GM23338 (cell line): Measurements from ENCODE around the gene PTPN18. TPM values are rescaled to one million over a fixed set of nuclear protein-coding genes. Genes with fewer than 3 reads are reported as not detected.

ENCODE experiments used
- ATAC-seq: fragments of 200-7000 bp; cut with Tn5 transposase; 3 replicates; pipeline ENCODE4 v1.9.1; 2020
- DNase-seq: peaks from one replicate; pipeline ENCODE4 v3.0.0-alpha.2; 2015; ENCODE audit warnings: low spot score
- H2AFZ ChIP-seq: fragments of 200-600 bp; sonication (generic); 2 replicates; pipeline ENCODE4 v1.8.0; 2016; ENCODE audit warnings: antibody characterized with exemption, mild to moderate bottlenecking, moderate library complexity
- H3F3A ChIP-seq: fragments of 200-600 bp; sonication (generic); replicated peaks from 2 replicates; pipeline ENCODE4 v1.8.0; 2017; ENCODE audit warnings: antibody characterized with exemption, mixed run types, low read depth
- H3K27ac ChIP-seq: fragments of 200-600 bp; sonication (generic); 2 replicates; pipeline ENCODE4 v1.6.1; 2016; ENCODE audit warnings: low read depth
- H3K27me3 ChIP-seq: fragments of 200-600 bp; sonication (generic); 2 replicates; pipeline ENCODE4 v1.8.0; 2016; ENCODE audit warnings: mild to moderate bottlenecking, mixed run types, moderate library complexity; ENCODE audit not compliant: insufficient read depth
- H3K36me3 ChIP-seq: fragments of 200-600 bp; sonication (generic); 2 replicates; pipeline ENCODE4 v1.8.0; 2016; ENCODE audit warnings: mild to moderate bottlenecking; ENCODE audit not compliant: insufficient read depth
- H3K4me1 ChIP-seq: fragments of 200-600 bp; sonication (generic); 2 replicates; pipeline ENCODE4 v1.8.0; 2016; ENCODE audit warnings: mild to moderate bottlenecking, moderate library complexity; ENCODE audit not compliant: insufficient read depth
- H3K4me2 ChIP-seq: fragments of 200-600 bp; sonication (generic); 2 replicates; pipeline ENCODE4 v1.7.1; 2017; ENCODE audit warnings: mixed run types
- H3K4me3 ChIP-seq: fragments of 200-600 bp; sonication (generic); 2 replicates; pipeline ENCODE4 v1.6.1; 2016; ENCODE audit warnings: mixed run types
- H3K79me2 ChIP-seq: fragments of 200-600 bp; sonication (generic); replicated peaks from 2 replicates; pipeline ENCODE4 v1.8.0; 2017; ENCODE audit warnings: mild to moderate bottlenecking; ENCODE audit not compliant: insufficient read depth
- H3K9me2 ChIP-seq: fragments of 200-600 bp; sonication (generic); 2 replicates; pipeline ENCODE4 v1.8.0; 2017; ENCODE audit not compliant: insufficient read depth
- H4K20me1 ChIP-seq: fragments of 200-600 bp; sonication (generic); replicated peaks from 2 replicates; pipeline ENCODE4 v1.8.0; 2017; ENCODE audit warnings: mild to moderate bottlenecking; ENCODE audit not compliant: insufficient read depth
- H3K27ac Mint-ChIP-seq: 2 replicates; pipeline ENCODE4 v1.8.0; 2020; ENCODE audit warnings: inconsistent platforms, mild to moderate bottlenecking, moderate library complexity, mixed read lengths
- H3K27me3 Mint-ChIP-seq: 3 replicates; pipeline ENCODE4 v1.8.0; 2022; ENCODE audit warnings: low read depth, mild to moderate bottlenecking, moderate library complexity, mixed read lengths, inconsistent platforms; ENCODE audit not compliant: insufficient read depth, poor library complexity
- H3K36me3 Mint-ChIP-seq: 3 replicates; pipeline ENCODE4 v1.8.0; 2021; ENCODE audit warnings: low read depth, mild to moderate bottlenecking, inconsistent platforms, moderate library complexity, mixed read lengths
- H3K4me1 Mint-ChIP-seq: 3 replicates; pipeline ENCODE4 v1.8.0; 2020; ENCODE audit warnings: mild to moderate bottlenecking, inconsistent platforms, mixed read lengths
- H3K4me3 Mint-ChIP-seq: 3 replicates; pipeline ENCODE4 v1.8.0; 2021; ENCODE audit warnings: moderate library complexity, mild to moderate bottlenecking, inconsistent platforms, mixed read lengths
- H3K9me3 Mint-ChIP-seq: 3 replicates; pipeline ENCODE4 v1.8.0; 2020; ENCODE audit warnings: moderate library complexity, mild to moderate bottlenecking, inconsistent platforms, mixed read lengths
- EZH2 ChIP-seq: fragments of 200-600 bp; sonication (generic); IDR thresholded peaks from one replicate; pipeline ENCODE4 v1.8.0; 2017; ENCODE audit warnings: antibody characterized with exemption, mild to moderate bottlenecking, low read depth; ENCODE audit not compliant: unreplicated experiment
- EZH2phosphoT487 ChIP-seq: fragments of 200-600 bp; sonication (generic); IDR thresholded peaks from one replicate; pipeline ENCODE4 v1.8.1; 2018; ENCODE audit warnings: antibody characterized with exemption; ENCODE audit not compliant: unreplicated experiment
- NANOG ChIP-seq: IDR thresholded peaks from 2 replicates; pipeline ENCODE4 v1.6.1; 2016; ENCODE audit warnings: antibody characterized with exemption, borderline replicate concordance
- STAT1 ChIP-seq: IDR thresholded peaks from one replicate; pipeline ENCODE4 v1.6.1; 2016; ENCODE audit warnings: antibody characterized with exemption; ENCODE audit not compliant: unreplicated experiment
- ZNF331 ChIP-seq: fragments of 250-450 bp; sonication (Bioruptor Pico); IDR thresholded peaks from 2 replicates; pipeline ENCODE4 v1.5.0; 2020; ENCODE audit warnings: low read depth, mild to moderate bottlenecking, moderate library complexity
- polyA plus RNA-seq: library from polyadenylated mRNA; unstranded; fragments of >200 nt; fragmentation: Nextera tagmentation; extraction: Ambion mirVana; gene quantifications from 2 replicates; pipeline ENCODE4 v1.2.1, GENCODE V29; 2016
- total RNA-seq: library from RNA; depleted of rRNA; stranded (reverse); fragments of >200 nt; shearing (Covaris generic); gene quantifications from 2 replicates; pipeline ENCODE4 v1.2.3, GENCODE V29; 2014
- TF ChIP-seq, protein P1 (sequence below): IDR thresholded peaks from 2 replicates; pipeline ENCODE4 v1.6.1; 2016; ENCODE audit warnings: antibody characterized with exemption
- TF ChIP-seq, protein P2 (sequence below): fragments of 250-450 bp; sonication (Bioruptor Pico); IDR thresholded peaks from 2 replicates; pipeline ENCODE4 v1.5.0; 2020; ENCODE audit warnings: mild to moderate bottlenecking, moderate library complexity

The PTPN18 gene
- total and polyA plus RNA-seq, 2 experiments from 2014 or later = 10.1 to 10.9 TPM

DNA sequence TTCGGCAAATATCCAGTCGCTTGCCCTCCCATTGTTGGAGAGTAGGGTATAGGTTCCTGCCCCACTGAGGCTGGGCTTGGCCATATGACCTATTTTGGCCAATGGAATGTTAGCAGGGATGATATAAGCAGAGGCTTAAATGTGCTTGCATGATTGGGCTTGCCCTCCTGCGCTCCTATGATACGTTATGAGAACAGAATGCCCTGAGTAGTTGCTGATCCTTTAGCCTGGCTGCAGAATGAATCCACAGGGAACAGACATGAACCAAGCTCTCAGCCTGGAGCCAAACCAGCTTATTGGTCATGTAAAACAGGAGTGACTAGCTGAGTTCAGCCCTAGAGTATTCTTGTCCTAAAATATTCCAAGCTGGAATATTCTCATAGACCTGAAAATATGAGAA is 48.0 kb upstream of the PTPN18 start:
- Mint-ChIP-seq H3K27ac (no peak overlapping the region), H3K4me3 (no peak overlapping the region), H3K9me3 (no peaks in the 10 kb centered on the region; the same call in 2 of the 3 replicates), H3K4me1 (no peaks in the 10 kb centered on the region), H3K27me3 (peaks cover 7% of the 10 kb centered on the region), H3K36me3 (no peaks in the 10 kb centered on the region)
- Histone ChIP-seq H3K79me2 (no peaks in the 10 kb centered on the region), H2AFZ (no peak overlapping the region), H3K4me3 (no peak overlapping the region), H3F3A (no peaks in the 10 kb centered on the region), H3K36me3 (no peaks in the 10 kb centered on the region), H3K4me1 (no peaks in the 10 kb centered on the region), H3K27me3 (no peaks in the 10 kb centered on the region), H3K9me2 (0 out of 2 replicates have a peak, but pooled peaks cover 4% of the 10 kb centered on the region), H3K4me2 (no peak overlapping the region), H4K20me1 (no peaks in the 10 kb centered on the region), H3K27ac (no peak overlapping the region)
- ATAC-seq = no peak
- no peak for DNase-seq
- TF ChIP-seq EZH2 = no peak
- TF ChIP-seq STAT1 = no peak
- no peak for TF ChIP-seq EZH2phosphoT487
- no peak for TF ChIP-seq ZNF331
- TF ChIP-seq, protein P1, sequence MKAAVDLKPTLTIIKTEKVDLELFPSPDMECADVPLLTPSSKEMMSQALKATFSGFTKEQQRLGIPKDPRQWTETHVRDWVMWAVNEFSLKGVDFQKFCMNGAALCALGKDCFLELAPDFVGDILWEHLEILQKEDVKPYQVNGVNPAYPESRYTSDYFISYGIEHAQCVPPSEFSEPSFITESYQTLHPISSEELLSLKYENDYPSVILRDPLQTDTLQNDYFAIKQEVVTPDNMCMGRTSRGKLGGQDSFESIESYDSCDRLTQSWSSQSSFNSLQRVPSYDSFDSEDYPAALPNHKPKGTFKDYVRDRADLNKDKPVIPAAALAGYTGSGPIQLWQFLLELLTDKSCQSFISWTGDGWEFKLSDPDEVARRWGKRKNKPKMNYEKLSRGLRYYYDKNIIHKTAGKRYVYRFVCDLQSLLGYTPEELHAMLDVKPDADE = no peak
- TF ChIP-seq NANOG = no peak
- TF ChIP-seq, protein P2, sequence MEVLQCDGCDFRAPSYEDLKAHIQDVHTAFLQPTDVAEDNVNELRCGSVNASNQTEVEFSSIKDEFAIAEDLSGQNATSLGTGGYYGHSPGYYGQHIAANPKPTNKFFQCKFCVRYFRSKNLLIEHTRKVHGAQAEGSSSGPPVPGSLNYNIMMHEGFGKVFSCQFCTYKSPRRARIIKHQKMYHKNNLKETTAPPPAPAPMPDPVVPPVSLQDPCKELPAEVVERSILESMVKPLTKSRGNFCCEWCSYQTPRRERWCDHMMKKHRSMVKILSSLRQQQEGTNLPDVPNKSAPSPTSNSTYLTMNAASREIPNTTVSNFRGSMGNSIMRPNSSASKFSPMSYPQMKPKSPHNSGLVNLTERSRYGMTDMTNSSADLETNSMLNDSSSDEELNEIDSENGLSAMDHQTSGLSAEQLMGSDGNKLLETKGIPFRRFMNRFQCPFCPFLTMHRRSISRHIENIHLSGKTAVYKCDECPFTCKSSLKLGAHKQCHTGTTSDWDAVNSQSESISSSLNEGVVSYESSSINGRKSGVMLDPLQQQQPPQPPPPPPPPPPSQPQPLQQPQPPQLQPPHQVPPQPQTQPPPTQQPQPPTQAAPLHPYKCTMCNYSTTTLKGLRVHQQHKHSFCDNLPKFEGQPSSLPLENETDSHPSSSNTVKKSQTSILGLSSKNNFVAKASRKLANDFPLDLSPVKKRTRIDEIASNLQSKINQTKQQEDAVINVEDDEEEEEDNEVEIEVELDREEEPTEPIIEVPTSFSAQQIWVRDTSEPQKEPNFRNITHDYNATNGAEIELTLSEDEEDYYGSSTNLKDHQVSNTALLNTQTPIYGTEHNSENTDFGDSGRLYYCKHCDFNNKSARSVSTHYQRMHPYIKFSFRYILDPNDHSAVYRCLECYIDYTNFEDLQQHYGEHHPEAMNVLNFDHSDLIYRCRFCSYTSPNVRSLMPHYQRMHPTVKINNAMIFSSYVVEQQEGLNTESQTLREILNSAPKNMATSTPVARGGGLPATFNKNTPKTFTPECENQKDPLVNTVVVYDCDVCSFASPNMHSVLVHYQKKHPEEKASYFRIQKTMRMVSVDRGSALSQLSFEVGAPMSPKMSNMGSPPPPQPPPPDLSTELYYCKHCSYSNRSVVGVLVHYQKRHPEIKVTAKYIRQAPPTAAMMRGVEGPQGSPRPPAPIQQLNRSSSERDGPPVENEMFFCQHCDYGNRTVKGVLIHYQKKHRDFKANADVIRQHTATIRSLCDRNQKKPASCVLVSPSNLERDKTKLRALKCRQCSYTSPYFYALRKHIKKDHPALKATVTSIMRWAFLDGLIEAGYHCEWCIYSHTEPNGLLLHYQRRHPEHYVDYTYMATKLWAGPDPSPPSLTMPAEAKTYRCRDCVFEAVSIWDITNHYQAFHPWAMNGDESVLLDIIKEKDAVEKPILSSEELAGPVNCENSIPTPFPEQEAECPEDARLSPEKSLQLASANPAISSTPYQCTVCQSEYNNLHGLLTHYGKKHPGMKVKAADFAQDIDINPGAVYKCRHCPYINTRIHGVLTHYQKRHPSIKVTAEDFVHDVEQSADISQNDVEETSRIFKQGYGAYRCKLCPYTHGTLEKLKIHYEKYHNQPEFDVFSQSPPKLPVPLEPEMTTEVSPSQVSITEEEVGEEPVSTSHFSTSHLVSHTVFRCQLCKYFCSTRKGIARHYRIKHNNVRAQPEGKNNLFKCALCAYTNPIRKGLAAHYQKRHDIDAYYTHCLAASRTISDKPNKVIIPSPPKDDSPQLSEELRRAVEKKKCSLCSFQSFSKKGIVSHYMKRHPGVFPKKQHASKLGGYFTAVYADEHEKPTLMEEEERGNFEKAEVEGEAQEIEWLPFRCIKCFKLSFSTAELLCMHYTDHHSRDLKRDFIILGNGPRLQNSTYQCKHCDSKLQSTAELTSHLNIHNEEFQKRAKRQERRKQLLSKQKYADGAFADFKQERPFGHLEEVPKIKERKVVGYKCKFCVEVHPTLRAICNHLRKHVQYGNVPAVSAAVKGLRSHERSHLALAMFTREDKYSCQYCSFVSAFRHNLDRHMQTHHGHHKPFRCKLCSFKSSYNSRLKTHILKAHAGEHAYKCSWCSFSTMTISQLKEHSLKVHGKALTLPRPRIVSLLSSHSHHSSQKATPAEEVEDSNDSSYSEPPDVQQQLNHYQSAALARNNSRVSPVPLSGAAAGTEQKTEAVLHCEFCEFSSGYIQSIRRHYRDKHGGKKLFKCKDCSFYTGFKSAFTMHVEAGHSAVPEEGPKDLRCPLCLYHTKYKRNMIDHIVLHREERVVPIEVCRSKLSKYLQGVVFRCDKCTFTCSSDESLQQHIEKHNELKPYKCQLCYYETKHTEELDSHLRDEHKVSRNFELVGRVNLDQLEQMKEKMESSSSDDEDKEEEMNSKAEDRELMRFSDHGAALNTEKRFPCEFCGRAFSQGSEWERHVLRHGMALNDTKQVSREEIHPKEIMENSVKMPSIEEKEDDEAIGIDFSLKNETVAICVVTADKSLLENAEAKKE (CRISPR knock-in tag) = no peak
